Stimulated activated CD4-positive, alpha-beta T cell treated with anti-CD3 and anti-CD28 coated beads, Interleukin-4, amount 100 ng/mL, for 4 hours (primary cell): ENCODE results near the gene ZNF423.
"Not testable (repeated sequence)": the region's sequence is repeated elsewhere in the genome, so short reads cannot be mapped to it uniquely, and the experiment has no call there.

Experiments
- DNase-seq, 2 experiments: peaks; one replicate each; pipeline ENCODE4 v3.0.0-alpha.2; 2020

ZNF423 gene

GRCh38 chr16:49524216-49524946, 331.5 kb downstream of the ZNF423 start:
- DNase-seq, result no peak

GRCh38 chr16:49523435-49524159, 332.3 kb downstream of the ZNF423 start:
- DNase-seq, result no peak

GRCh38 chr16:49521734-49522325, 334.1 kb downstream of the ZNF423 start:
- DNase-seq, result no peak

- no peak for DNase-seq
These were observed 335.3 kb downstream of the ZNF423 start for GRCh38 chr16:49520492-49521038.

- DNase-seq, result no peak
These were observed 336.2 kb downstream of the ZNF423 start for GRCh38 chr16:49519741-49520140.

- no peak for DNase-seq
These were observed 336.8 kb downstream of the ZNF423 start for GRCh38 chr16:49519008-49519656.

GRCh38 chr16:49516382-49517036, 339.4 kb downstream of the ZNF423 start:
- DNase-seq, result no peak

- DNase-seq, result no peak
These were observed 340.1 kb downstream of the ZNF423 start for GRCh38 chr16:49515861-49516260.

- no peak for DNase-seq
These were observed 340.8 kb downstream of the ZNF423 start for GRCh38 chr16:49515016-49515565.

GRCh38 chr16:49514073-49514980, 341.6 kb downstream of the ZNF423 start:
- DNase-seq, result no peak

GRCh38 chr16:49513040-49513439, 342.9 kb downstream of the ZNF423 start:
- no peak for DNase-seq

- DNase-seq, result no peak
These were observed 345.1 kb downstream of the ZNF423 start for GRCh38 chr16:49510654-49511305.

GRCh38 chr16:49510141-49510540, 345.8 kb downstream of the ZNF423 start:
- no peak for DNase-seq

- not testable (repeated sequence) for DNase-seq
These were observed 349.6 kb downstream of the ZNF423 start for GRCh38 chr16:49506058-49507013.

- DNase-seq, result no peak
These were observed 350.4 kb downstream of the ZNF423 start for GRCh38 chr16:49505556-49505955.

GRCh38 chr16:49504626-49505025, 351.3 kb downstream of the ZNF423 start:
- DNase-seq, result no peak

- DNase-seq, result no peak
These were observed 351.9 kb downstream of the ZNF423 start for GRCh38 chr16:49504023-49504364.

- no peak for DNase-seq
These were observed 352.5 kb downstream of the ZNF423 start for GRCh38 chr16:49503256-49504022.
